H1 (cell line): ENCODE data around the gene WBP4. TPM values are rescaled to one million over a fixed set of nuclear protein-coding genes. Genes with fewer than 3 reads are reported as not detected.

ENCODE experiments used
- CTCF ChIA-PET: fragments of 300-600 bp; sonication (Branson Sonifier 250); formaldehyde crosslinking; loops from one replicate; lab custom pipeline; 2021; ENCODE audit not compliant: partially characterized antibody; lab: Charles Lee
- POLR2A ChIA-PET: fragments of 300-600 bp; sonication (Branson Sonifier 250); formaldehyde crosslinking; loops from one replicate; lab custom pipeline; 2021; ENCODE audit warnings: inconsistent platforms; ENCODE audit not compliant: partially characterized antibody; lab: Charles Lee
- DNase-seq, 2 experiments: peaks; one replicate each; pipeline versions ENCODE4 v3.0.0 to v3.0.0-alpha.2; 2010 to 2022; ENCODE audit warnings: low spot score in 2 of 2, low read depth in 1 of 2, mixed read lengths in 1 of 2
- FAIRE-seq: peaks from 2 replicates; lab custom pipeline; 2011; peaks lifted over from hg19 to GRCh38; lab: Jason Lieb, UNC
- H2AFZ ChIP-seq: 2 replicates; pipeline ENCODE4 v1.8.1; 2012; ENCODE audit warnings: low read length, inconsistent platforms
- H2AK5ac ChIP-seq: 2 replicates; pipeline ENCODE4 v1.6.1; 2013; ENCODE audit warnings: low read depth, low read length
- H2BK120ac ChIP-seq: replicated peaks from 2 replicates; pipeline ENCODE3; 2013; ENCODE audit warnings: low read depth, low read length, inconsistent platforms
- H2BK12ac ChIP-seq: 2 replicates; pipeline ENCODE4 v1.6.1; 2013; ENCODE audit warnings: low read depth, low read length
- H2BK15ac ChIP-seq: 2 replicates; pipeline ENCODE4 v1.6.1; 2013; ENCODE audit warnings: low read length
- H2BK20ac ChIP-seq: 2 replicates; pipeline ENCODE4 v1.6.1; 2013; ENCODE audit warnings: low read length
- H2BK5ac ChIP-seq: 2 replicates; pipeline ENCODE4 v1.6.1; 2013; ENCODE audit warnings: low read depth, low read length
- H3K14ac ChIP-seq: 2 replicates; pipeline ENCODE4 v1.6.1; 2013; ENCODE audit warnings: inconsistent platforms; ENCODE audit not compliant: insufficient read length
- H3K18ac ChIP-seq: 2 replicates; pipeline ENCODE4 v1.6.1; 2013; ENCODE audit warnings: low read length; ENCODE audit errors: extremely low read depth
- H3K23ac ChIP-seq: 2 replicates; pipeline ENCODE4 v1.6.1; 2013; ENCODE audit warnings: inconsistent platforms; ENCODE audit not compliant: insufficient read length
- H3K23me2 ChIP-seq: 2 replicates; pipeline ENCODE4 v1.6.1; 2013; ENCODE audit warnings: low read depth, low read length
- H3K27ac ChIP-seq: 2 replicates; pipeline ENCODE4 v1.6.1; 2011; ENCODE audit warnings: low read depth, low read length, inconsistent platforms
- H3K27me3 ChIP-seq, 4 experiments: replicated peaks in 1 of 4; 1 replicate in 1 of 4; 2 replicates in 3 of 4; pipeline versions ENCODE4 v1.6.1 to v1.8.1; 2011 to 2013; ENCODE audit warnings: low read length in 3 of 4, mild to moderate bottlenecking in 3 of 4, inconsistent platforms in 2 of 4, mixed read lengths in 2 of 4, moderate library complexity in 1 of 4; ENCODE audit not compliant: control insufficient read depth in 3 of 4, insufficient read depth in 3 of 4; ENCODE audit errors: extremely low read depth in 1 of 4
- H3K36me3 ChIP-seq, 4 experiments: 2 replicates each; pipeline versions ENCODE4 v1.6.1 to v1.8.1; 2011 to 2013; ENCODE audit warnings: mild to moderate bottlenecking in 4 of 4, low read length in 3 of 4, moderate library complexity in 2 of 4, control low read depth in 1 of 4, inconsistent platforms in 1 of 4; ENCODE audit not compliant: insufficient read depth in 4 of 4, control insufficient read depth in 2 of 4
- H3K4ac ChIP-seq: replicated peaks from 2 replicates; pipeline ENCODE3; 2013; ENCODE audit warnings: low read length, low read depth, mixed read lengths, inconsistent platforms; ENCODE audit not compliant: insufficient read length
- H3K4me1 ChIP-seq, 4 experiments: replicated peaks in 1 of 4; 1 replicate in 1 of 4; 2 replicates in 3 of 4; pipeline versions ENCODE4 v1.6.1 to v1.8.1; 2011 to 2013; ENCODE audit warnings: low read length in 3 of 4, inconsistent platforms in 2 of 4, mixed read lengths in 1 of 4; ENCODE audit not compliant: insufficient read depth in 4 of 4, control insufficient read depth in 3 of 4
- H3K4me2 ChIP-seq, 2 experiments: 2 replicates each; pipeline versions ENCODE4 v1.6.1 to v1.8.1; 2011 to 2013; ENCODE audit warnings: low read depth in 2 of 2, low read length in 2 of 2, control low read depth in 1 of 2, inconsistent platforms in 1 of 2, mild to moderate bottlenecking in 1 of 2; ENCODE audit not compliant: insufficient read depth in 1 of 2
- H3K4me3 ChIP-seq, 4 experiments: fragments of 200-600, 300-600 bp in 1 of 4; sonication (generic), shearing (Covaris generic), sonication (Bioruptor Twin) in 1 of 4; 2 replicates each; pipeline versions ENCODE4 v1.5.1 to v1.8.1; 2011 to 2016; ENCODE audit warnings: low read length in 4 of 4, low read depth in 3 of 4, control low read depth in 2 of 4, inconsistent platforms in 2 of 4, mild to moderate bottlenecking in 2 of 4, mixed read lengths in 1 of 4, moderate library complexity in 1 of 4; ENCODE audit not compliant: insufficient read depth in 2 of 4; ENCODE audit errors: extremely low read depth in 1 of 4
- H3K56ac ChIP-seq: replicated peaks from 2 replicates; pipeline ENCODE3; 2013; ENCODE audit warnings: low read depth, mild to moderate bottlenecking, mixed read lengths, low read length, inconsistent platforms; ENCODE audit not compliant: insufficient read length
- H3K79me1 ChIP-seq: 2 replicates; pipeline ENCODE4 v1.6.1; 2013; ENCODE audit warnings: low read depth, low read length, control low read depth
- H3K79me2 ChIP-seq, 2 experiments: 2 replicates each; pipeline versions ENCODE4 v1.6.1 to v1.8.1; 2012 to 2013; ENCODE audit warnings: low read length in 2 of 2, mild to moderate bottlenecking in 2 of 2, inconsistent platforms in 1 of 2; ENCODE audit not compliant: insufficient read depth in 2 of 2, control insufficient read depth in 1 of 2
- H3K9ac ChIP-seq, 4 experiments: replicated peaks in 1 of 4; 1 replicate in 1 of 4; 2 replicates in 3 of 4; pipeline versions ENCODE4 v1.6.1 to v1.8.1; 2011 to 2013; ENCODE audit warnings: low read depth in 3 of 4, low read length in 3 of 4, control low read depth in 2 of 4, mild to moderate bottlenecking in 2 of 4, moderate library complexity in 2 of 4, inconsistent platforms in 1 of 4; ENCODE audit errors: extremely low read depth in 1 of 4
- H3K9me3 ChIP-seq, 2 experiments: 2 replicates each; pipeline versions ENCODE4 v1.6.1 to v1.8.1; 2012 to 2013; ENCODE audit warnings: mild to moderate bottlenecking in 2 of 2, moderate library complexity in 2 of 2, control low read depth in 1 of 2, inconsistent platforms in 1 of 2, low read depth in 1 of 2, low read length in 1 of 2, mixed read lengths in 1 of 2; ENCODE audit not compliant: insufficient read depth in 2 of 2
- H4K20me1 ChIP-seq, 2 experiments: replicated peaks in 1 of 2; 2 replicates each; pipeline versions ENCODE3 to v1.8.1; 2011 to 2013; ENCODE audit warnings: inconsistent platforms in 2 of 2, low read length in 2 of 2, mild to moderate bottlenecking in 1 of 2; ENCODE audit not compliant: insufficient read depth in 2 of 2, control insufficient read depth in 1 of 2
- H4K5ac ChIP-seq: 2 replicates; pipeline ENCODE4 v1.6.1; 2013; ENCODE audit warnings: low read length, low read depth, mixed read lengths, inconsistent platforms; ENCODE audit not compliant: insufficient read length
- H4K8ac ChIP-seq: 2 replicates; pipeline ENCODE4 v1.8.0; 2013; ENCODE audit warnings: mild to moderate bottlenecking, moderate library complexity, low read length, inconsistent platforms; ENCODE audit not compliant: insufficient read depth; ENCODE audit errors: extremely low read depth
- H4K91ac ChIP-seq: replicated peaks from 2 replicates; pipeline ENCODE3; 2013; ENCODE audit warnings: low read length, mixed read lengths, inconsistent platforms; ENCODE audit not compliant: insufficient read length
- NRF1 ChIP-seq: IDR thresholded peaks from 2 replicates; pipeline ENCODE4 v1.6.1; 2011; ENCODE audit warnings: mild to moderate bottlenecking, low read depth, low read length, improper control_type of control experiment
- SIN3A ChIP-seq, 2 experiments: IDR thresholded peaks in 1 of 2; conservative IDR thresholded peaks in 1 of 2; 2 replicates each; pipeline ENCODE4 v1.6.1; 2011 to 2012; ENCODE audit warnings: low read length in 2 of 2, improper control_type of control experiment in 1 of 2, low read depth in 1 of 2, mild to moderate bottlenecking in 1 of 2
- SUZ12 ChIP-seq: fragments of 200-600 bp; sonication (generic); IDR thresholded peaks from 2 replicates; pipeline ENCODE4 v1.6.1; 2012; ENCODE audit warnings: mild to moderate bottlenecking, inconsistent platforms, low read length, moderate library complexity, mixed read lengths
- WGBS, 2 experiments: shearing (Covaris generic) in 1 of 2; methylation state at CpG; one replicate each; pipeline versions ENCODE4 v1.1.6 to v1.1.7; 2013 to 2015; ENCODE audit warnings: low lambda C conversion rate in 2 of 2, mixed read lengths in 2 of 2, inconsistent platforms in 1 of 2, low coverage in 1 of 2, missing lambda C conversion rate in 1 of 2; ENCODE audit not compliant: insufficient replicate concordance in 2 of 2, insufficient coverage in 1 of 2, insufficient read length in 1 of 2; ENCODE audit errors: extremely low coverage in 1 of 2, missing lambda C conversion rate in 1 of 2; 5-methylcytosine and 5-hydroxymethylcytosine counted together
- long read RNA-seq, 2 experiments: library from RNA in 1 of 2; library from capped mRNA in 1 of 2; stranded (forward); transcript quantifications; one replicate each; pipeline ENCODE4 v2.0.0, GENCODE V29; 2021; ENCODE audit warnings: inconsistent platforms in 1 of 2
- polyA minus RNA-seq, 3 experiments: library from RNA; depleted of rRNA, polyadenylated mRNA; stranded (reverse); fragments of >200 nt; gene quantifications; 1 replicate in 2 of 3; 2 replicates in 1 of 3; pipeline ENCODE4 v1.2.3, GENCODE V29; 2011
- polyA plus RNA-seq, 7 experiments: library from polyadenylated mRNA; depleted of rRNA in 3 of 7; stranded (reverse) in 5 of 7; unstranded in 2 of 7; fragments of >200 nt in 5 of 7; fragments of 200-250 nt in 2 of 7; gene quantifications; 1 replicate in 5 of 7; 2 replicates in 1 of 7; 4 replicates in 1 of 7; pipeline versions ENCODE4 v1.2.1 to v1.2.3, GENCODE V29; 2011 to 2013; ENCODE audit warnings: missing spikeins in 2 of 7, mixed read lengths in 2 of 7
- total RNA-seq: library from RNA; stranded (reverse); fragmentation: NEBNext Ultra II Directional; extraction: Animal tissue kit (Norgen Biotek cat#: 25700); gene quantifications from 2 replicates; pipeline ENCODE4 v1.2.1, GENCODE V29; 2021
- TF ChIP-seq, protein P1 (sequence below): IDR thresholded peaks from 2 replicates; pipeline ENCODE4 v1.6.1; 2011; ENCODE audit warnings: low read depth, mild to moderate bottlenecking, low read length; ENCODE audit not compliant: insufficient read depth

Gene WBP4, protein sequence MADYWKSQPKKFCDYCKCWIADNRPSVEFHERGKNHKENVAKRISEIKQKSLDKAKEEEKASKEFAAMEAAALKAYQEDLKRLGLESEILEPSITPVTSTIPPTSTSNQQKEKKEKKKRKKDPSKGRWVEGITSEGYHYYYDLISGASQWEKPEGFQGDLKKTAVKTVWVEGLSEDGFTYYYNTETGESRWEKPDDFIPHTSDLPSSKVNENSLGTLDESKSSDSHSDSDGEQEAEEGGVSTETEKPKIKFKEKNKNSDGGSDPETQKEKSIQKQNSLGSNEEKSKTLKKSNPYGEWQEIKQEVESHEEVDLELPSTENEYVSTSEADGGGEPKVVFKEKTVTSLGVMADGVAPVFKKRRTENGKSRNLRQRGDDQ
- total RNA-seq (10.0 and 10.5 TPM in 2 replicates), polyA plus RNA-seq (2011; rRNA removed) (1.7 and 3.0 TPM in 2 replicates), polyA minus RNA-seq (2011; rRNA and poly(A)+ RNA removed) (1.4 and 1.5 TPM in 2 replicates)
- polyA plus RNA-seq (2011; cell fraction: cytosol; rRNA removed), result 7.1 TPM
- polyA plus RNA-seq (2011; cell fraction: nucleus; rRNA removed), result 1.3 TPM
- 7.7 to 12.1 TPM (median 8.1 TPM) in 4 replicates for polyA plus RNA-seq (2012, experiment 1 of 2)
- polyA plus RNA-seq (2012, experiment 2 of 2), result 1.6 TPM
- polyA plus RNA-seq (2013, experiment 1 of 2), result 16.6 TPM
- polyA plus RNA-seq (2013, experiment 2 of 2), result 16.2 TPM
- 3.6 TPM for polyA minus RNA-seq (2011; cell fraction: cytosol; rRNA and poly(A)+ RNA removed)
- 3.6 TPM for polyA minus RNA-seq (2011; cell fraction: nucleus; rRNA and poly(A)+ RNA removed)
- long read RNA-seq, experiment 1, partial matches to known transcripts, result 7 of 9 reads
- long read RNA-seq, experiment 1, other reads (novel, unspliced or antisense), result 1 of 9 reads
- long read RNA-seq, experiment 2, transcript WBP4-201 (10 exons, 2,623 nt), result major isoform, 36 of 56 reads
- long read RNA-seq, experiment 2, partial matches to known transcripts, result 15 of 56 reads
- long read RNA-seq, experiment 2, other reads (novel, unspliced or antisense), result 5 of 56 reads

DNA sequence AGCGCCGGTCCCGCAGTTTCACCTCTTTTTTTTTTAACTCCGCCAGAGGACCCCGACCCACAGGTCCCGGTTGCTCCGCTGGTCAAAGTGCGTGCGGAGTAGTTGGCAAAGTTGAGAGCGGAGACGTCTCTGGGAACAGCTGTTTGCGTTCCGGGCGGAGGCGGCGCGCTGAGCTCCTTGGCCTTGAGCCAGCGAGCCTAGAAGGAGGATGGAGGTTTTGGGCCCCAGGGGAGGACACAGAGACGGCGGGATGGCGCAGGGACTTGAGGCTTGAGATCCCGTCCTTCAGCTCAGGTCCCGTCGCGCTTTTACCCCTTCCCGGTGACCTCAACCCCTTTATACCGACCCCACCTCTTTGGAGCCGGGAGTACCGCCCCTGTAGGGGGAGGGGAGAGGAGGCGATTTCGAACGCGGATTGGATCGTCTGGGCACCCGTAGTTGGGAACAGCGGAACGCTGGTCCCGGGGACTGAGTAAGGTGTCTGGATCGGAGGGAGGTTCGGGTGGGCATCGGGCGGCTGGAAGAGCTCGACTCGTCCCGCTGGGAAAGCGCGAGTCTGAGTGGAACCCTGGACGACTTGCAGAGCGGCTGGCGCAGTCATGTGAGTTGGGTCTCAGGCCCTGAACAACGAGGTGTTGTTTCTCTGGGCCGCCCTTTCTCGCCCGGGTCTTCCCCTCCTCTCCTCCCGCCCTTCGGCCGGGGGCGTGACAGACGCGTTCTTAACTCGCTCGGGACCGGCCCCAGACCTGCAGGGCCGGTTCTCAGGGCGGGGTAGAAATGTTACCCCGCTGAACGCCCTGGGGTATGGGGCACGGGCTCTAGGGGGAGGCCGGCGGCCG, at the start of gene WBP4:
Gene WBP4, plus strand, starts transcription at position 435 of the 839 bp plus-strand sequence. Its CDS starts 165 bp downstream, at position 600.
- Histone ChIP-seq H2AFZ (peak within 1 kb of the TSS; percentile 96), H3K79me2 (peaks cover 0 to 52% of the 10 kb centered on the region in 2 experiments; a peak in 2 of 4 replicates)
- no peak for TF ChIP-seq NRF1
- no peak for TF ChIP-seq SUZ12
- peak in 1 of 2 experiments; percentile 76; a peak in 3 of 4 replicates for TF ChIP-seq SIN3A (conservative IDR thresholded peaks at IDR 0.05 in 1 of 2, IDR thresholded peaks at IDR 0.05 in 1 of 2; ENCODE audit: low read depth in 1 of 2, low read length in 2 of 2)
- TF ChIP-seq, protein P1, sequence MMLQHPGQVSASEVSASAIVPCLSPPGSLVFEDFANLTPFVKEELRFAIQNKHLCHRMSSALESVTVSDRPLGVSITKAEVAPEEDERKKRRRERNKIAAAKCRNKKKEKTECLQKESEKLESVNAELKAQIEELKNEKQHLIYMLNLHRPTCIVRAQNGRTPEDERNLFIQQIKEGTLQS, result no peak

More for the DNA sequence above, at the start of gene WBP4:
- peak within 1 kb of the TSS; percentile 100 for H4K5ac ChIP-seq
- H3K4ac ChIP-seq, result peak within 1 kb of the TSS; percentile 91
- peak within 1 kb of the TSS; percentile 97 for H4K91ac ChIP-seq
- H3K23me2 ChIP-seq, result peaks cover 7% of the 10 kb centered on the region; the same call in 1 of the 2 replicates
- H2BK12ac ChIP-seq, result peak within 1 kb of the TSS; percentile 91
- H3K27ac ChIP-seq, result peak within 1 kb of the TSS; percentile 93
- ChIA-PET CTCF (interaction anchor here (0.7 to 0.9 kb wide), 2 partner anchors 169 to 595 kb away, joined by 3 read pairs; no protein-coding TSS in a partner anchor), POLR2A (interaction anchor here (0.6 to 2.8 kb wide), 30 partner anchors 8 to 1701 kb away, joined by 3 to 12 read pairs (median 4); partner anchors contain the start of genes ELF1, MTRF1 and SLC25A15)
- FAIRE-seq, result no peak
- no peaks in the 10 kb centered on the region for H3K27me3 ChIP-seq
- H3K23ac ChIP-seq, result no peak within 1 kb of the TSS
- peaks cover 0 to 3% (median 2%) of the 10 kb centered on the region in 4 experiments; a peak in 2 of 7 replicates for H3K4me1 ChIP-seq
- no peaks in the 10 kb centered on the region for H3K9me3 ChIP-seq
- 2% methylated on average over 64 of the region's 71 CpGs; no CpG with 5 or more reads in 1 of the 2 experiments for WGBS, 2 experiments
- no peak within 1 kb of the TSS for H2AK5ac ChIP-seq
- peak; percentile 90 to 99 for DNase-seq
- H4K8ac ChIP-seq, result peak within 1 kb of the TSS; percentile 96
- H3K4me3 ChIP-seq, result peak within 1 kb of the TSS; percentile 89 to 96 (median 95)
- H2BK15ac ChIP-seq, result peak within 1 kb of the TSS; percentile 97; the same call in 1 of the 2 replicates
- H3K79me1 ChIP-seq, result no peaks in the 10 kb centered on the region; the same call in 1 of the 2 replicates
- peaks cover 0 to 26% (median 2%) of the 10 kb centered on the region in 4 experiments; a peak in 3 of 8 replicates for H3K36me3 ChIP-seq
- H2BK5ac ChIP-seq, result peak within 1 kb of the TSS; percentile 98
- peak within 1 kb of the TSS; percentile 59 to 95 (median 94) for H3K9ac ChIP-seq
- peak within 1 kb of the TSS; percentile 99 for H3K18ac ChIP-seq
- H2BK120ac ChIP-seq, result peak within 1 kb of the TSS; percentile 88
- H4K20me1 ChIP-seq, result no peaks in the 10 kb centered on the region
- peak within 1 kb of the TSS; percentile 81 to 84 for H3K4me2 ChIP-seq
- peak within 1 kb of the TSS; percentile 70 for H3K14ac ChIP-seq
- H2BK20ac ChIP-seq, result no peak within 1 kb of the TSS
- peak within 1 kb of the TSS; percentile 96 for H3K56ac ChIP-seq
